ENCODE measurements around the gene MEX3D.

- TF ChIP-seq CTCF (IDR thresholded peaks at IDR 0.05) (no peak), POLR2A (IDR thresholded peaks at IDR 0.05) (no peak), POLR2AphosphoS5 (IDR thresholded peaks at IDR 0.05) (no peak)
Observed at GRCh38 chr19:1551068-1552040, 16.8 kb downstream of the MEX3D start.
